NCI-H774 (cell line): ENCODE data around the gene KIAA1328.

Experiments
- DNase-seq: peaks from one replicate; lab custom pipeline; 2025; lab: John Stamatoyannopoulos, UW

KIAA1328 gene

DNA sequence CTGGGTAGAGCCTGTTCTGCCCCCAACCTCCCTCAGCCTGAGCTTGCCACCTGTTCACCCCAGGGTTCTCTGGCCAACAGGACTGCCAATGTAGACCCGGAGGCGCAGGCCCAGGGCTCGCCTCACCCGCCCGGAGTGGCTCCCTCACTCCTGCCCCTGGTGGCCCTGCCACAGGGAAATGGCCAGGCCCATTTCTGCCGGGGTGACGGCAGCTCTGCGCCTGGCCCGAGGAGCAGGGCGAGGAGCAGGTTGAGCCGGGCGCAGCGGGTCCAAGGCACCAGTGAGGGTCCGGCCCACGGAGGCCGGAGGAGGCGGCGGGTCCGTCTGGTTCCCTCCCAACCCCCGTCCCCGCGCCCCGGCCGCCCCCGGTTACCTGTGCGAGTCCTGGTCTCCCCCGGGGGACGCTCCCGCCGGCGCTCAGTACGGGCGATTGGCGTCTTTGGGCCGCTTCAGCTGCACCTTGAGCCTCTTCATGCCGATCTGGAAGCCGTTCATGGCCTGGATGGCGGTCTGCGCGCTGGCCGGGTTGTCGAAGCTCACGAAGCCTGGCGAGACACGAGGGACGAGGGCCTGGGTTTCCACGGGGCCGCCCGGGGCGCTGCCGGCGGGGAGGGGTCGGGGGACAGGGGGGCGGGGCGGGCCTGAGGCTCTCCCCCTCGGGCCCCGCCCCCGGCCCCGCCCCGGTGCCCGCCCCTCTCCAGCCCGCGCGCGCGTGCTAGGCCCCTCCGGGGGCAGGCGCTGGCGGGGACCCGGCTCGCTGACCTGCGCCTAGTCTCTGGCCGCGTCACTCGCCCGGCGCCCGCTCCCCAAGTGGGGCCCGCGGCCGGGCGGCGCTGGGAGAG lies 424.7 kb downstream of the KIAA1328 start:
- DNase-seq = peak; percentile 70

DNA sequence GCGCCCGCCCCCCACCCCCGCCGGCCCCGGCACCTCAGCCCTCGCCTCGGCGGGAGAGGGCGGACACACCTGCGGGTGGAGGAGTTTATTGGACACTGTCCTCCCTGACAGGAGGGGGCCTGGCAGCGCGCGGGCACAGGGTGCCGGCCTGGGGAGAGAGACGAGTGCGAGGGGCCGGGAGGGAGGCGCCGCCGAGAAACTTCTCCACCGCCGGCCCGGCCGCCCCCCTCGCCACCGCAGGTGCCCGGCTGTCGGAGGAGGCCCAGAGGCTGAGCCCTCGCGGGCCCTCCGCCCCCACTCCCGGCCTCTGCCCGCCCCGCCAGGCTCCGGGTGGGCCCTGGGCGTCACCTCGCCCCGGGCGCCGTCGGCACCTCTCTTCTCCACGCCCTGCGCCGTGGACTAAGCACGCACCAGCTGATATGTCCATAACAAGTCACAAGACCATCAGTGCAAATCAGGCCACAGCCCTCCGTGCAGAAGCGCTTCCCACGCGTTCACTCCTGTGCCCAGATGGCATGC lies 425.4 kb downstream of the KIAA1328 start:
- DNase-seq = peak; percentile 54

DNA sequence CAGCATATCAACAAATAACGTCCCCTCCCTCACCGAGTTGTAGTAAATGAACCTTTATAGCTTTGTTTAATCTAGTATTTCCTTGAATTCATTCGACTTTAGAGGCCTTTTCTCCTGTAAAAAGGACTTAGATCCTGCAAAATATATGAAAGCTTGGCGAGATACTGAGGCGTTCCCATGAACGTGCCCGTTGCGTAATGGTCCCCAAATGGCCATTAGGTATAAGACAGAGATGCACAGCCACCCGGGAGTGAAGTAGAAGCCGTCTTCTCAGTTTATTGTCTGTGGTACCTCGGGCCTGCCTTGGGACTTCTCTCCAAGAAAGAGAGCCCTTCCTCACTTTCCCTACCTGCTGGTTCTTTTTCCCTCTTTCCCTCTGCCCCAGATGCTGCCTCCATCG lies 426.0 kb downstream of the KIAA1328 start:
- DNase-seq = no peak

DNA sequence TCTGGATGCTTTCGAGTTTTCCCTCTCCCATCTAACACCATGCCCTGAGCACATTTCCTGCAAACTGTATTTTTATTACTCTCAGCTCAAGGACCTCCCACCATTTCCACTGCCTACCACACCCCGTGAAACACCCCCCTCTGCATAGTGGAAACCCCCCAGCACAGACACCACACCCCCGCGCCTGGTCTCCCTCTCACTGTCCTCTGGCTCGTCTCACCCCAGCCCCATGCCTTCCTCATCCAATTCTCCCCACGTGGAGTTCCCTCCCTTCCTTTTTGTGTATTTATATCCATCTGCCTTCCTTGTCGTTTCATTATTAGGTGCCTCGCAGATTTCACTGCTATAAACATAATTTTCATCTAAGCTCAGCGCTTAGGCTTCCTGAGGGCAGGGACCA lies 429.2 kb downstream of the KIAA1328 start:
- no peak for DNase-seq

GRCh38 chr18:37258819-37259218 lies 429.9 kb downstream of the KIAA1328 start:
- DNase-seq = no peak

GRCh38 chr18:37259711-37260110 lies 430.8 kb downstream of the KIAA1328 start:
- no peak for DNase-seq

- no peak for DNase-seq
These were observed 431.6 kb downstream of the KIAA1328 start for GRCh38 chr18:37260367-37261093.

DNA sequence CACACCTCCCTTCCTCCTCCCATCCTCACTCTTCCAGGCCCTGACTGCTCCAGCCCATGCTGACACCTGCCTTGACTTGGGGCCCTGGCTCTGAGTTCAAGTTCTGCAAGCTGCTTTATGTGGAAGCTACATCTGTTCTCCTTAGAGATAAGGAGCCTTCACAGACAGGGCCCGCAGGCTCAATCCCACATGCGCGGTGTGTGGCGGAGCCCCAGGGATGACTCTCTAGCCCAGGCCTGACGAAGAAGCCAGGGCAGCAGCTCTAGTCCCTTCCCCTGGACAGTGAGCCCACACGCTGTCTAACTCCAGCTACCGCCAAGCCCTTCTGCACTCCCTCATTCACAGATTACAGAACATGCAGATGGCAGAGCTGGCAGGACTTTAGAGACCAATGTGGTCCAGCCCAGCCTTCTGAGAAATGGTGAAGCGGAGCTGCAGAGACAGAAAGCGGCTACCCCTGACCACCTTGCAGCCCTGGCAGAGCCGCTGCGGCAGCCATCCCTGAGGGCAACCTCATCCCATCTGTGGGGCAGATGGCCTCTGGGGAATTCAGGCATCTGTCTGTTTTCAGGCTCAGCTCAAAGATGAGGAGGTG lies 432.4 kb downstream of the KIAA1328 start:
- no peak for DNase-seq

DNA sequence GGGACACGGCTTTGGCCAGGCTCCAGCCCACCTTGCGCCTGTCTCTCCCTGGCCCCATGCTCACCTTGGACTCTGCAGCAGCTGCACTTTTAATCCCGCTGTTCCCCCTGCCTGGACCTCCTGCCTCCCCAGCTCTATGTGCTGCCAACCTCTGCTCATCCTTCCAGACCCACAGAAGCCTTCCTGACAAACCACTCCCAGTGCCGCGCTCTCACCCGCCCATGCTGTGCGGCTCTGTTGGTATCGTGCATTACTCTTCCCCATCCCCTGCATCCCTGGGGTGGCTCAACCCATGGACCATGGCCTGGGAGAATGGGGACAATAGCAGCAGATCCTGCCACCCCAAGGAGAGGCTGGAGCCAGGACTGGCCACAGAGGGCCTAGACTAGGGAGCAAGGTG lies 433.1 kb downstream of the KIAA1328 start:
- DNase-seq = no peak

- no peak for DNase-seq
These were observed 436.0 kb downstream of the KIAA1328 start for GRCh38 chr18:37264956-37265355.

DNA sequence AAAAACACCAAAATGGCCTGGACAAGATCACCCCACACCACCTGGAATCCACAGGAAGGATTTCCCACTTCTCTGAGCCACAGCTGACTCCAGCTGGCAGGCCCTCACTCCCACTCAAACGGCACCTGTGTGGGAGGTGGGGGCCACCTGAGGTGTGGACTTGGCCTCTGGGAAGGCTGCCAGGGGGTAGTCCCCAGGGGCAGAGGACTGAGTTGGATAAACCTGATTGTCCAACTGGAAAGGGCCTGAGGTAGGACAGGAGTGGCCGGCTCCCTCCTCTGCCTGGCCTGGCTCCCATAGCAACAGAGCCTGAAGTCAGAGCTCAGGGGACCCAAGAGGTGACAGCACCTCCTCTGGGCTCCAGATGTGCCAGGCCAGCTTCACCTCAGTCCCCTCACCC lies 436.5 kb downstream of the KIAA1328 start:
- no peak for DNase-seq

DNA sequence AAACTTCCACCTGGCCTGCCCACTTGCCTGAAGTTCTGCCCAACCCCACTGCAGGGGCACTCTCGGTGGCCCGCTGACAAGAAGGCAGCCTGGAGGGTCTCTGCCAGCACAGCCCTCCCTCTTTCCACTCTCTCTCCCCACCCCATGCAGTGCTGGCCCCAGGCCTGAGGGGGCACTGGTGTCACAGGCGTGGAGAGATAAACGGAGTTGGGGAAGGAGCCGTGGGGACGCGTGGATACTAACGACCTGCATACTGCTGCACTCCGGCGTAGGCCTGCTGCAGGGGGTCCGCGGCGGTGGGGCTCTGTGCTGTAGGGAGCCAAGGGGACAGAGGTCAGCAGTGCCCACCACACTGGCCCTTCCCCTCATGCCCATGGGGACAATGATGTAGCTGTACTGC lies 437.4 kb downstream of the KIAA1328 start:
- no peak for DNase-seq

- no peak for DNase-seq
These were observed 441.2 kb downstream of the KIAA1328 start for GRCh38 chr18:37270038-37270665.

DNA sequence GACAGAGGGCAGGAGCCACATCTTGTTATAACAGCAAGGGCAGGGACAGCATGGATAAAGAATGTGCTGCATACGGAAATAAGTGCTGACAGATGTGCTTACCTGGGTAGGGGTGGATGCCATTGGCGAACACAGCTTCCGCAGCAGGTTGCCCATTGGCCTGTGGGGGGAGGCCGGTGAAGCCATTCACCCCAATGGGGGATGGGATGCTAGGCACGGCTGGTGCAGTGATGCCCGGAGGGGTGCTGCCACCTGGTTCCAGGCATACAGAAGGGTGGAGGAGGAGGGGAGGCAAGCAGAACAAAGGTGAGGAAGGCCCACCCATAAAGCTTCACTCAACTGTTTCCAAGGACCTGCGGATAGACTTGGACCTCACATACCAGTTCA lies 441.7 kb downstream of the KIAA1328 start:
- no peak for DNase-seq

GRCh38 chr18:37272226-37272625 lies 443.3 kb downstream of the KIAA1328 start:
- no peak for DNase-seq

- no peak for DNase-seq
These were observed 443.9 kb downstream of the KIAA1328 start for GRCh38 chr18:37272841-37273240.

GRCh38 chr18:37274309-37275236 lies 445.6 kb downstream of the KIAA1328 start:
- no peak for DNase-seq

GRCh38 chr18:37275237-37275741 lies 446.4 kb downstream of the KIAA1328 start:
- DNase-seq = no peak

GRCh38 chr18:37276111-37276890 lies 447.4 kb downstream of the KIAA1328 start:
- DNase-seq = no peak

DNA sequence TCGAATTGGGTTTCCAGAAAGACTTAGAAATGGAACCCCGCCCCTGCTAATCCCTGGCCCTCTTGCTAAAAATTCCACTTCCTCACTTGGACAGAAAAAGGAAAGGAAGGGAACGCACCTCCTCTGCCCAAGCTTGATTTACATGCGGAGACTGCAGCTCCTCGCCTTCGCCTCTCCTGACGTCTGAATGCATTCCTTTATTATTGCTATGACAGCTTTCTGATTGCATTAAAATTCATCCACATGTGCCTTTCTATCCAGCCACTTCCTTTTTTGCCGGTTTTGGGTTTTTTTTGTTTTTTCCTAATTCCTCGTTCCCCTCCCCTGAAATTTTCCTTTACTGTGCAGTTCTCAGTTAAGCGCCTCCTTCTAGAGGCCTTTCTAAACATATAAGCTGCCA lies 448.9 kb downstream of the KIAA1328 start:
- no peak for DNase-seq
